Measurements from ENCODE around the gene USP26. TPM values are rescaled to one million over a fixed set of nuclear protein-coding genes. Genes with fewer than 3 reads are reported as not detected.
A peak's percentile ranks its signal among the peaks of the same experiment; 100 is the strongest.
"Not testable (repeated sequence)": the region's sequence is repeated elsewhere in the genome, so short reads cannot be mapped to it uniquely, and the experiment has no call there.

Gene USP26
- total RNA-seq, 2 donors from 2014 or later, result not detected

DNA sequence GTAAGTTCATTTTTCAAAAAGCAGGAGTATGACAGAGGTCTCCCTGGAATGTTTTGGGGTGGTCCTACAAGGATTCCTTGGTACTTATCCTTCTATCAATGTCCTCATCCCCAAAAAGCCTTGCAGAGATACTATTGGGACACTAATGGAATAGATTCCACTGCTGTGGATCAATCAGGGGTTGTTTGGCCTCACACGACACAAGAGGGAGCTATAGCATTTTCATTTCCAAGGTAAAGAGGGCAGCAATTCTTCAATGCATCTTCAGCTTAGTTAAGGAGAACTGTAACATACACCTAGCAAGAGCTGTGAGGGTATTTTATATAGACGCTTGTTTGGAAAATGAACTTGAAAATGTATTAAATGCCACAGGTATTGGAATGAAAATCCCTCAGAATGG lies 50.9 kb downstream of the USP26 start:
- peak; percentile 73 for ATAC-seq
- intact Hi-C loops (cut with DNase I, micrococcal nuclease), result no loop called here
- no peak for DNase-seq

DNA sequence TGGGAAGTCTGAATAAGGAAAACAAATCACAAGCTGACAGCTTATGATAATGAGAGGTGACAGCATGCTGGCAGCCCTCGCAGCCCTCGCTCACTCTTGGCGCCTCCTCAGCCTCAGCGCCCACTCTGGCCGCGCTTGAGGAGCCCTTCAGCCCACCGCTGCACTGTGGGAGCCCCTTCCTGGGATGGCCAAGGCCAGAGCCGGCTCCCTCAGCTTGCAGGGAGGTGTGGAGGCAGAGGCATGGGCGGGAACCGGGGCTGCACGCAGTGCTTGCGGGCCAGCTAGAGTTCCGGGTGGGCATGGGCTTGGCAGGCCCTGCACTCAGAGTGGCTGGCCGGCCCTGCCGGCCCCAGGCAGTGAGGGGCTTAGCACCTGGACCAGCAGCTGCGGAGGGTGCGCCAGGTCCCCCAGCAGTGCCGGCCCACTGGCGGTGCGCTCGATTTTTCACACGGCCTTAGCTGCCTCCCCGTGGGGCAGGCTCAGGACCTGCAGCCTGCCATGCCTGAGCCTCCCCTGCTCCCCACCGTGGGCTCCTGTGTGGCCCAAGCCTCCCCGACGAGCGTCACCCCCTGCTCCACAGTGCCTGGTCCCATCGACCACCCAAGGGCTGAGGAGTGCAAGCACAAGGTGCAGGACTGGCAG lies 52.6 kb downstream of the USP26 start:
- intact Hi-C loops (cut with DNase I, micrococcal nuclease); ATAC-seq: not testable (repeated sequence)

DNA sequence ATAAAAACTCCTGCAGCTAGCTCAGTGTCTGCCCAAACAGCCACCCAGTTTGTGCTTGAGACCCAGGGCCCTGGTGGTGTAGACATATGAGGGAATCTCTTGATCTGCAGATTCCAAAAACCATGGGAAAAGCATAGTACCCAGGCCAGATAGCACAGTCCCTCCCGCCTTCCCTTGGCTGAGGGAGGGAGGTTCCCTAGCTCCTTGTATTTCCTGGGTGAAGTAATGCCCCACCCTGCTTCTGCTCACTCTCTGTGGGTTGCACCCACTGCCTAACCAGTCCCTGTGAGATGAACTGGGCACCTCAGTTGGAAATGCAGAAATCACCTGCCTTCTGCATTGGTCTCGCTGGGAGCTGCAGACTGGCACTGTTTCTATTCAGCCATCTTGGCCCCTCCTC lies 54.6 kb downstream of the USP26 start:
- intact Hi-C loops (cut with DNase I, micrococcal nuclease), result no loop called here
- ATAC-seq, result peak; percentile 56

More for the DNA sequence above, 52.6 kb downstream of the USP26 start:
- not testable (repeated sequence) for DNase-seq

DNA sequence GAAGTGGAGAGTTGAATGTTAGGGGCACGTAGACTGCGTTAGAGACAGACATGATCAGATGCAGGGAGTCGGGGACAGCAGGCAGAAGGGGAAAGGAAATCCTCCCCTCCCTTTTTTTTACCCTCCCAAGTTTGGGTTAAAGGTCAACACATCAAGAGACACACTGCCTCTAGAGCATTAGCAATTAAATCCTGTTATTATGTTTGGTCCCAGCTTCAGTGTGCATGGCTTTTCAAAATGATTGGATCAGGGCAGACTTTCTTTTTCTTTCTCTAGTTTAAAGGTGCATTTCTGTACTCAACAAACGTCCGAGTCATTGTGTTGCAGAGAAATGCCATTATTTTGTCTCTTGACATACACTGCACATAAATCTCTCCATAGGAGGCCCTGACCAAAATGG lies 63.9 kb downstream of the USP26 start:
- intact Hi-C loops (cut with DNase I, micrococcal nuclease), result no loop called here
- ATAC-seq (no peak), DNase-seq (no peak)

More for the DNA sequence above, 54.6 kb downstream of the USP26 start:
- no peak for DNase-seq

DNA sequence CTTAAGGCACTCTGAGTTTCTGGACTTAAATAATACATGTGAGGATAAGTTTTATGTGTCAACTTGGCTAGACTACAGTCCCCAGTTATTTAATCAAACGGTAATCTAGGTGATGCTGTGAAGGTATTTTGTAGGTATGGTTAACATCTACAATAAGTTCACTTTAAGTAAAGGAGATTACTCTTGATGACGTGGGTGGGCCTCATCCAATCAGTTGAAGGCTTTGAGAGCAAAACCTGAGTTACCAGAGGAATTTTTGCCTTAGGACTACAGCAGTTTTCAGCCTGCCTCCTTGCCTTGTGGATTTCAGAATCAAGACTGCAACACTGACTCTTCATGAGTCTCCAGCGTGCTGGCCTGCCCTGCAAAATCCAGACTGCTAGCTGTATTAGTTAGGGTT lies 78.7 kb downstream of the USP26 start:
- DNase-seq, result no peak
- no peak for ATAC-seq
- intact Hi-C loops (cut with DNase I, micrococcal nuclease), result no loop called here

DNA sequence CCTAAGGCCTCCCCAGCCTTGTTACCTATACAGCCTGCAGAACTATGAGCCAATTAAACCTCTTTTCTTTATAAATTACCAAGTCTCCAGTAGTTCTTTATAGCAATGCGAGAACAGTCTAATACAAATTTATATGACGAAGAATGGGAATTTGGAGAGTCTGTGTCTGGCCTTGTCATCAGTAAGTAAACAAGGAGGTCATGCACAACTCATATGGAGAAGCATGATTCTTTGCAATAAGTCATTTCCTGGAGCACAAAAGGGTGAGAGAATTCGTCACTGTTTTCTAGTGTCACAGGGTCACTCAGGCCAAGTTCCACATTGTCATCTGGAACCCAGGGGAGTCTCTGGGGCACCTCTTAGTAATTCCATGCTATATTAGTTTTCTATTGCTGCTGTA lies 89.5 kb downstream of the USP26 start:
- no peak for DNase-seq
- intact Hi-C loops (cut with DNase I, micrococcal nuclease), result no loop called here
- no peak for ATAC-seq

DNA sequence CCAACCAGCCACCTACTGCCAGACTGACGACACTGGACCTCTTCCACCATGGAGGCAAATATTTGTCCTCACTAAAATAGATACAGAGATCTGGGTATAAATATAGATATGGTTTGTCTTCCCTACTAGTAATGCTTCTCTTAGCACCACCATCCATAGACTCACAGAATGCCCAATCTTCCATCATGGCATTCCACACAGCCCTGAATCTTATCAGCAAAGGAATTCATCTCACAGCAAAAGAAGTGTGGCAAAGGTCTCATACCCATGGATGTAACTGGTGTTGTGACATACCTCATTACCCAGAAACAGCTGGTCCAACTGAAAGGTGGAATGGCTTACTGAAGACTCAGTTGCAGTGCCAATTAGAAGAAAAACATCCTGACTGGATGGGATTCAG lies 91.3 kb downstream of the USP26 start:
- DNase-seq (no peak), ATAC-seq (no peak)
- intact Hi-C loops (cut with DNase I, micrococcal nuclease), result no loop called here

DNA sequence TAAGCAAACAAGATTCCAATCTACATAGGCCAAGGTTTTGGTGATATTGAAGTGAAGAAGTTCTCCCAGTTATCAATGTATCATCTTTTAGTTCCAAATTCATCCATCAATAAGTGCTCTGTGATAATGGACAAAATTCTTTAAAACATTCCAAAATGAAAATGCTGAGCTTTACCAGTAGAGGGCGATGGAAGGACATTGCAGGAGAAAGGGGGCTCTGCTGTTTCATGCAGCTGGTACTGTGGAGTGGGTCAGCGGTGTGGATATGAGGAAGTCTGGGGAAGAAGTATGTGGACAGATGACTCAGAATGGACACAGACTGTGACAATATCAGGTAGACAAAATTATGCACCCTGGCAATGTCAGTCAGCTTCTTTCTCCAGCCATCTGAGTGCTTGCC lies 91.9 kb downstream of the USP26 start:
- ATAC-seq, result no peak
- DNase-seq, result no peak
- intact Hi-C loops (cut with DNase I, micrococcal nuclease), result no loop called here

DNA sequence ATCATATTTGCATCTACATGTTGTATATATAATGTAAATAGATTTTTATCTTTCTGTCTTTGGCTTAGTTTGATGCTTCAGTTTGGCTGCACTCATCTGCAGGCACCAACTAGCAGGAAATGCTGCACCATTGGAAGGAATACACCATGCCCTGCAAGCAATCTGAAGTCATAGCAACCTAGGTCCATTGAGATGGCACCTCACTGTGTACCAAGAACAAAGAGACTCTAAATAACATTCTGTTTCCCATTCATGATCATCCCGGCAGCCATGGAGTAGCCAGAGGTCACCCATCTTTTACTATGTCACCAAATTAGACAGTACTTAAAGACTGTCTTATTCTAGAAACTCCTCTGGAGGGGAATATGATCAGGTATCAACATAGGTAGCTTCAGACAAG lies 97.7 kb downstream of the USP26 start:
- intact Hi-C loops (cut with DNase I, micrococcal nuclease), result no loop called here
- ATAC-seq, result no peak

DNA sequence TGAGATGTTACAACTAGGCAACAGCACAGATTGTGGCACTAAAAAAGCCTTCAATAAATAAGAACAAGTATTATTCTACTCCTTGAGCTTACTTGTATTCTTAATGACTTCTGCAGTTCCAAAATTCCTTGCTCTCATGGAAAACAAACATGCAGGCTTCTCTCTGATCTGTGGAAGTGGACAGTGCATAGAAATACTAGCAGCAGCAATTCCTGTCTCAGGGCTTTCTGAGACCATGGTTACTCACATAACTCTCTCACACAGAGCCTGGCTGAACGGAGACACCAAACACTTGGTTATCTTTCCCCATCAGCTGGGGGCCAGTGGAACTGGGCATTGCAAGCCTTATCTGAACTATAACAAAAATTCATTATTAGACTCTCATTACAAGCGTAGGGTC lies 106.1 kb downstream of the USP26 start:
- intact Hi-C loops (cut with DNase I, micrococcal nuclease), result no loop called here
- DNase-seq (no peak), ATAC-seq (no peak)

More for the DNA sequence above, 97.7 kb downstream of the USP26 start:
- DNase-seq, result no peak

DNA sequence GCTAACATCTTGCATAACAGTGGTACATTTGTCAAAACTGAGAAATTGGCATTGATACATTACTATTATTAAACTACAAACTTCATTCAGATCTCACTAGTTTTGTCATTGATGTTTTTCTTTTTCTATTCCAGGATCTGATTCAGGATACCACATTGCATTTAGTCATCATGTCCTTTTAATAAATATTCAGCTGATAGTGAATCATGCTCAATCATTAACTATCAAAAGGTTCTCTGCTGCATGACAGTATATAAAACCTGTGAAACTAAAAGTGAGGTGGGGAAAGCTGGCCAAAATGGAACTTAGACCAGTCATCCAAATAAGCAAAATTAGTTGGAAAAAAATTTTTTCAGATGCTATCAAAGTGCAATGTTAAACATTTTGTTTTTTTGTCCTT lies 110.4 kb downstream of the USP26 start:
- DNase-seq (no peak), ATAC-seq (no peak)
- intact Hi-C loops (cut with DNase I, micrococcal nuclease), result no loop called here

DNA sequence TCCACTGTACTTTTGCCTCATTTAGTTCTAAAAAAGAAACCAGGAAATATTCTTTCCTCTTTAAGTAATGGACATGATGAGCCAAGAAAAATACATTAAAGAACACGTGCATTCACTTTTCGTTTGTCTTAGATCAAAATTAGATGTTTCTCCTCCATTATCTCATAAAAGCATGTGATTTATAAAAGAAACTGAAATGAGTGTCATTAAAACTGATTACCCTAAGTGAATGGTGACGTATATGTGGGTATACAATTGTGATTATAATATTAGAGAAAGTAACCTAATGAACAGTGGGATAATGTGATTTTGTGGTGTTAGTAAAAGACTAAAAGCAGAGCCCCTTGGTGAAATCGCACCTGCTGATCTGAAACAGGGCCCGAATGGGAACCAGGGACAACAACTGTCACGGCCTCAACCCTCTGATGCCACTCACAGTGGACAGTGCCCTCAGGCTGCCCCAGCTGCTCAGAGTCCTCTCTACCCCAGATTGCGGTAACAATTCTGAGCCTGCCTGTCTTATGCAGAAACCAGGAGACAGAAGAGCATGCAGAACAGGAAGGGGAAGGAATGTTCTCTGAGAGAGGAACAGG lies 112.8 kb downstream of the USP26 start:
- DNase-seq (no peak), ATAC-seq (no peak)
- intact Hi-C loops (cut with DNase I, micrococcal nuclease), result no loop called here

DNA sequence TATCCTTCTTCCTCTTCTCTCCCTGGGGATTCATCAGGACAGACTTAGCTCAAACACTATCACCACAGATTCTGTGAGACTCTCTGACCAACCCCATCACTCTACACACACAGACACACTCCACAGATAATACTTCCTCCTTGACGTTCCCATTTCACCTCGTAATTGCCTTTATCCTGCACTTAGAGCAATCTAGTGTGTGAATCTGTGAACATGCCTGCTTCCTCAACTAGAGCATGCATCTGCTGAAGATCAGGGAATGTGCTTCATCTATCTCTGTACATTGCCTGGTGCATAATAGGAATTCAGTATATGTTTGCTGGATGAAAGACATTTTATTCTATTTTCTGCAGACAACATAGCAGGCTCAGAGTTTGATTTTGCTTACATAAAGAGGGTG lies 113.4 kb downstream of the USP26 start:
- no peak for ATAC-seq

DNA sequence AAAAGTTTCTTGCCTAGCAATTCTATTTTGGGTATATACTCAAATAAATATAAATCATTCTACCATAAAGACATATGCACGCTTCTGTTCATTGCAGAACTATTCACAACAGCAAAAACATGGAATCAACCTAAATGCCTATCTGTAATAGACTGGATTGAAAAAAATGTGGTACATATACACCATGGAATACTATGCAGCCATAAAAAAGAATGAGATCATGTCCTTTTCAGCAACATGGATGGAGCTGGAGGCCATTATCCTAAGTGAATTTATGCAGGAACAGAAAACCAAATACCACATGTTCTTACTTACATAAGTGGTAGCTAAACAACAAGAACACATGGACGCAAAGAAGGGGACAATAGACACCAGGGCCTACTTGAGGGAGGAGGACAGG lies 116.9 kb downstream of the USP26 start:
- ATAC-seq; intact Hi-C loops (cut with DNase I, micrococcal nuclease); DNase-seq: not testable (repeated sequence)

More for the DNA sequence above, 113.4 kb downstream of the USP26 start:
- DNase-seq, result no peak
- intact Hi-C loops (cut with DNase I, micrococcal nuclease), result no loop called here

Other genes starting within 250 kb of the USP26 start
- gene HS6ST2, start 138.5 kb downstream of the USP26 start, total RNA-seq, result under 1 TPM; 0.70 to 0.87 TPM
- not detected for gene TFDP3, start 121.2 kb upstream of the USP26 start, total RNA-seq